ENCODE data around the gene LRFN2. TPM values are rescaled to one million over a fixed set of nuclear protein-coding genes. Genes with fewer than 3 reads are reported as not detected.

The LRFN2 gene
- polyA plus RNA-seq, 1 donor (not counting 4 experiments of a cell fraction or from before 2014, with no cell fraction given), result not detected

GRCh38 chr6:40492187-40492586, 95.0 kb downstream of the LRFN2 start:
- Histone ChIP-seq H3K4me1 (ENCODE audit: control insufficient read depth, extremely low read depth, insufficient read depth, low read length) (no peaks in the 10 kb centered on the region), H3K4me3 (ENCODE audit: control insufficient read depth in 2 of 3, extremely low read depth in 1 of 3, insufficient read depth in 2 of 3, low read depth in 1 of 3, low read length in 3 of 3) (no peak overlapping the region), H4K20me1 (ENCODE audit: control insufficient read depth, extremely low read depth, insufficient read depth, low read length) (no peaks in the 10 kb centered on the region), H3K9me1 (ENCODE audit: control insufficient read depth, extremely low read depth, insufficient read depth, low read length) (no peaks in the 10 kb centered on the region), H3K79me2 (ENCODE audit: control insufficient read depth, insufficient read depth, low read length) (no peaks in the 10 kb centered on the region), H3K9me3 (ENCODE audit: control insufficient read depth, low read depth, low read length) (no peaks in the 10 kb centered on the region), H3K27me3 (ENCODE audit: control insufficient read depth, extremely low read depth, insufficient read depth, low read length) (peaks cover 9% of the 10 kb centered on the region), H3K27ac (ENCODE audit: control insufficient read depth, insufficient read depth, low read length) (no peak overlapping the region), H3K4me2 (ENCODE audit: control insufficient read depth, extremely low read depth, insufficient read depth, low read depth, low read length) (no peak overlapping the region), H2AFZ (ENCODE audit: control insufficient read depth, low read length) (no peak overlapping the region), H3K9ac (ENCODE audit: control insufficient read depth, extremely low read depth, insufficient read depth, low read length) (no peak overlapping the region), H3K36me3 (ENCODE audit: control insufficient read depth in 2 of 2, extremely low read depth in 1 of 2, insufficient read depth in 2 of 2, low read length in 2 of 2) (no peaks in the 10 kb centered on the region)
- TF ChIP-seq EZH2 (IDR thresholded peaks at IDR 0.05; ENCODE audit: low read length), result no peak
- TF ChIP-seq CTCF (optimal IDR thresholded peaks at IDR 0.05 in 1 of 3, IDR thresholded peaks at IDR 0.05 in 1 of 3, conservative IDR thresholded peaks at IDR 0.05 in 1 of 3; ENCODE audit: extremely low read depth in 1 of 3, insufficient read depth in 2 of 3, low read length in 3 of 3), result no peak
- DNase-seq (ENCODE audit: low read depth, low spot score), result no peak
- dilution Hi-C loops (cut with MboI; ENCODE audit: extremely low pct_ligation_motif_present, low sequenced_read_pairs), result no loop called here
- no peak for FAIRE-seq

- FAIRE-seq (no peak), DNase-seq (ENCODE audit: low read depth, low spot score) (no peak)
- Histone ChIP-seq H4K20me1 (ENCODE audit: control insufficient read depth, extremely low read depth, insufficient read depth, low read length) (no peaks in the 10 kb centered on the region), H3K79me2 (ENCODE audit: control insufficient read depth, insufficient read depth, low read length) (no peaks in the 10 kb centered on the region), H3K4me1 (ENCODE audit: control insufficient read depth, extremely low read depth, insufficient read depth, low read length) (no peaks in the 10 kb centered on the region), H3K9ac (ENCODE audit: control insufficient read depth, extremely low read depth, insufficient read depth, low read length) (no peak overlapping the region), H3K27ac (ENCODE audit: control insufficient read depth, insufficient read depth, low read length) (no peak overlapping the region), H3K4me3 (ENCODE audit: control insufficient read depth in 2 of 3, extremely low read depth in 1 of 3, insufficient read depth in 2 of 3, low read depth in 1 of 3, low read length in 3 of 3) (no peak overlapping the region), H2AFZ (ENCODE audit: control insufficient read depth, low read length) (no peak overlapping the region), H3K9me1 (ENCODE audit: control insufficient read depth, extremely low read depth, insufficient read depth, low read length) (no peaks in the 10 kb centered on the region), H3K36me3 (ENCODE audit: control insufficient read depth in 2 of 2, extremely low read depth in 1 of 2, insufficient read depth in 2 of 2, low read length in 2 of 2) (no peaks in the 10 kb centered on the region), H3K27me3 (ENCODE audit: control insufficient read depth, extremely low read depth, insufficient read depth, low read length) (peaks cover 13% of the 10 kb centered on the region), H3K9me3 (ENCODE audit: control insufficient read depth, low read depth, low read length) (no peaks in the 10 kb centered on the region), H3K4me2 (ENCODE audit: control insufficient read depth, extremely low read depth, insufficient read depth, low read depth, low read length) (no peak overlapping the region)
- TF ChIP-seq EZH2 (IDR thresholded peaks at IDR 0.05; ENCODE audit: low read length) (no peak), CTCF (optimal IDR thresholded peaks at IDR 0.05 in 1 of 3, IDR thresholded peaks at IDR 0.05 in 1 of 3, conservative IDR thresholded peaks at IDR 0.05 in 1 of 3; ENCODE audit: extremely low read depth in 1 of 3, insufficient read depth in 2 of 3, low read length in 3 of 3) (no peak)
- dilution Hi-C loops (cut with MboI; ENCODE audit: extremely low pct_ligation_motif_present, low sequenced_read_pairs), result no loop called here
These were observed 96.7 kb downstream of the LRFN2 start for GRCh38 chr6:40490508-40490907.
